CD4-positive, alpha-beta T cell treated with Interferon alpha-2 for 1 hour (primary cell): ENCODE data around the gene TMPRSS13.

Experiments used
- DNase-seq, 2 donors: peaks; one replicate each; pipeline ENCODE4 v3.0.0-alpha.2; 2020 to 2022

The TMPRSS13 gene

GRCh38 chr11:117910525-117910924 lies 18.7 kb downstream of the TMPRSS13 start:
- no peak for DNase-seq

- DNase-seq: no peak
Measured at GRCh38 chr11:117909611-117910382, 19.4 kb downstream of the TMPRSS13 start.

GRCh38 chr11:117908959-117909610 lies 20.1 kb downstream of the TMPRSS13 start:
- DNase-seq: no peak

GRCh38 chr11:117908109-117908895 lies 20.9 kb downstream of the TMPRSS13 start:
- no peak for DNase-seq

- peak; percentile 73 to 75 for DNase-seq
Measured at GRCh38 chr11:117907276-117908108, 21.7 kb downstream of the TMPRSS13 start.

- DNase-seq: no peak
Measured at GRCh38 chr11:117906710-117907109, 22.5 kb downstream of the TMPRSS13 start.

- no peak for DNase-seq
Measured at GRCh38 chr11:117906126-117906525, 23.1 kb downstream of the TMPRSS13 start.

GRCh38 chr11:117905524-117905923 lies 23.7 kb downstream of the TMPRSS13 start:
- DNase-seq: no peak

GRCh38 chr11:117903505-117904382 lies 25.5 kb downstream of the TMPRSS13 start:
- no peak for DNase-seq

- DNase-seq: no peak
Measured at GRCh38 chr11:117902001-117902845, 27.0 kb downstream of the TMPRSS13 start.

- no peak for DNase-seq
Measured at GRCh38 chr11:117901601-117902000, 27.6 kb downstream of the TMPRSS13 start.

- no peak for DNase-seq
Measured at GRCh38 chr11:117900720-117901440, 28.3 kb downstream of the TMPRSS13 start.

- no peak for DNase-seq
Measured at GRCh38 chr11:117900121-117900648, 29.0 kb downstream of the TMPRSS13 start.

GRCh38 chr11:117898059-117898458 lies 31.1 kb downstream of the TMPRSS13 start:
- no peak for DNase-seq

GRCh38 chr11:117892651-117893050 lies 36.6 kb downstream of the TMPRSS13 start:
- no peak for DNase-seq

GRCh38 chr11:117891362-117891761 lies 37.8 kb downstream of the TMPRSS13 start:
- DNase-seq: no peak

- no peak for DNase-seq
Measured at GRCh38 chr11:117888139-117888566, 41.0 kb downstream of the TMPRSS13 start.

GRCh38 chr11:117887431-117888138 lies 41.6 kb downstream of the TMPRSS13 start:
- no peak for DNase-seq

GRCh38 chr11:117885777-117886176 lies 43.4 kb downstream of the TMPRSS13 start:
- no peak for DNase-seq
